C4-2B (cell line): ENCODE data around the gene TMEM258.

Experiments used
- CTCF ChIP-seq: fragments of 450-650 bp; conservative IDR thresholded peaks from 2 replicates; pipeline ENCODE4 v1.5.1; 2017; ENCODE audit warnings: mild to moderate bottlenecking
- ZFX ChIP-seq: fragments of 450-650 bp; IDR thresholded peaks from 2 replicates; pipeline ENCODE4 v1.6.1; 2017

DNA sequence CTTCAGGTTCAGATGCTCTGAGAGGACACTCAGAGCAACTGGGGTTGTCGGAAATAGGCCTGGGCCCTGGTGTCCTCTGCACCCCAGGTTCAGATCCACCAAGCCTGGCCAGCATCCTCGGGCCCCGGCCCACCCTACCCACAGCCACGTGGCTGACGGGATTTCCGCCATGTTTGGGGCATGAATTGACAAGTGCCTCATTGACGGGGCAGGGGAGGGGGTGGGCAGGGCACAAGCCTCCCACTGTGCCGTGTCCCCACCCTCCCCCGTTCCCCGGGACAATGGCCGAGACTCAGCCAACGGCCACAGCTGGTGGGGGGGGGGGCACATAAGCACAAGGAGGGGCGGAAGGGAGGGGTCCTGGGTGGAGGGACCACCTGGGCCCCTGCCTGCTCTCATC lies 31.5 kb downstream of the TMEM258 start:
- TF ChIP-seq CTCF (no peak), ZFX (no peak)
